ENCODE data around the gene PDE4D. TPM values are rescaled to one million over a fixed set of nuclear protein-coding genes. Genes with fewer than 3 reads are reported as not detected.
A peak's percentile ranks its signal among the peaks of the same experiment; 100 is the strongest.
"Not testable (repeated sequence)": the region's sequence is repeated elsewhere in the genome, so short reads cannot be mapped to it uniquely, and the experiment has no call there.

Gene PDE4D
- total RNA-seq, 1 donor from 2014 or later: 85.8 TPM

DNA sequence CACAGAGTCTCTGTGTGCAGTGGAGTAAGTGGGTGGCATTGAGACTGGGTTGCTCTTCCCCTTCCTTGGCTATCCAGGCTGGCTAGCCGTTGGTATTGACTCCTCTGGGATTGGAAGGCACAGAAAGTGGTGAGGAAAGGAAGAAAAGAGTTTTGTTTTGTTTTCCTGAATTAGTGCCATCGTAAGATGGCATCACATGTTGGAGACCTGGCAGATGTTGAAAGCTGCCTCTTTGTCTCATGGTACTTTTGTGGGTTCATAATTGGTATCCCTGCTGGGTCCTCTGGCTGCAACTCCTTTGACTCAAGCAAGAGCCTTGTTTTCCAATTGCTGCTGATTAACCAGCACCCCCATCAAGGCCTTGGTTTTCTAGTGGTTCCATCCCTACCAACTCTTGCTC, 293.8 kb downstream of the PDE4D start:
- intact Hi-C loops (cut with DNase I): no loop called here
- H3K9me3 ChIP-seq: no peaks in the 10 kb centered on the region
- H3K27me3 ChIP-seq: no peaks in the 10 kb centered on the region
- no peak overlapping the region for H3K4me3 ChIP-seq
- H3K4me1 ChIP-seq: no peaks in the 10 kb centered on the region
- no peak overlapping the region for H3K27ac ChIP-seq
- DNase-seq (no peak), ATAC-seq (no peak)
- TF ChIP-seq, protein P1, sequence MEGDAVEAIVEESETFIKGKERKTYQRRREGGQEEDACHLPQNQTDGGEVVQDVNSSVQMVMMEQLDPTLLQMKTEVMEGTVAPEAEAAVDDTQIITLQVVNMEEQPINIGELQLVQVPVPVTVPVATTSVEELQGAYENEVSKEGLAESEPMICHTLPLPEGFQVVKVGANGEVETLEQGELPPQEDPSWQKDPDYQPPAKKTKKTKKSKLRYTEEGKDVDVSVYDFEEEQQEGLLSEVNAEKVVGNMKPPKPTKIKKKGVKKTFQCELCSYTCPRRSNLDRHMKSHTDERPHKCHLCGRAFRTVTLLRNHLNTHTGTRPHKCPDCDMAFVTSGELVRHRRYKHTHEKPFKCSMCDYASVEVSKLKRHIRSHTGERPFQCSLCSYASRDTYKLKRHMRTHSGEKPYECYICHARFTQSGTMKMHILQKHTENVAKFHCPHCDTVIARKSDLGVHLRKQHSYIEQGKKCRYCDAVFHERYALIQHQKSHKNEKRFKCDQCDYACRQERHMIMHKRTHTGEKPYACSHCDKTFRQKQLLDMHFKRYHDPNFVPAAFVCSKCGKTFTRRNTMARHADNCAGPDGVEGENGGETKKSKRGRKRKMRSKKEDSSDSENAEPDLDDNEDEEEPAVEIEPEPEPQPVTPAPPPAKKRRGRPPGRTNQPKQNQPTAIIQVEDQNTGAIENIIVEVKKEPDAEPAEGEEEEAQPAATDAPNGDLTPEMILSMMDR (IDR thresholded peaks at IDR 0.05): no peak
- H3K36me3 ChIP-seq: no peaks in the 10 kb centered on the region

DNA sequence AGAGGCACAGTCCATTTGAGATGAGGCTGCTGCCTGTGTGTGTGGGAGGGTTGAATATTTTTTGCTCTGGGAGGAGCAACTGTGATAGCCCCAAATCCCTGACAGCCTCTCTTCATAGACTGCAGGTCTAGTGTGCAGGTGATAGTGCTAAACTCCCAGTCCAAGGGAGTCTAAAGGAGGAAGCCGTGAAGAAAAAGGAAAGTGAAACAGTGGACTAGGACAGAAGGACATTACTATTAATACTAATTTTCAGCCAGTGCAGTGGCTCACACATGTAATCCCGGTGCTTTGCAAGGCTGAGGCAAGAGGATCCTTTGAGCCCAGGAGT, 295.0 kb downstream of the PDE4D start:
- TF ChIP-seq, protein P1 (IDR thresholded peaks at IDR 0.05): no peak
- Histone ChIP-seq H3K27me3 (no peaks in the 10 kb centered on the region), H3K4me3 (peak overlapping the region; percentile 25), H3K9me3 (no peaks in the 10 kb centered on the region), H3K27ac (no peak overlapping the region), H3K4me1 (no peaks in the 10 kb centered on the region), H3K36me3 (no peaks in the 10 kb centered on the region)
- DNase-seq (no peak), ATAC-seq (peak; percentile 61)
- intact Hi-C loops (cut with DNase I): no loop called here

DNA sequence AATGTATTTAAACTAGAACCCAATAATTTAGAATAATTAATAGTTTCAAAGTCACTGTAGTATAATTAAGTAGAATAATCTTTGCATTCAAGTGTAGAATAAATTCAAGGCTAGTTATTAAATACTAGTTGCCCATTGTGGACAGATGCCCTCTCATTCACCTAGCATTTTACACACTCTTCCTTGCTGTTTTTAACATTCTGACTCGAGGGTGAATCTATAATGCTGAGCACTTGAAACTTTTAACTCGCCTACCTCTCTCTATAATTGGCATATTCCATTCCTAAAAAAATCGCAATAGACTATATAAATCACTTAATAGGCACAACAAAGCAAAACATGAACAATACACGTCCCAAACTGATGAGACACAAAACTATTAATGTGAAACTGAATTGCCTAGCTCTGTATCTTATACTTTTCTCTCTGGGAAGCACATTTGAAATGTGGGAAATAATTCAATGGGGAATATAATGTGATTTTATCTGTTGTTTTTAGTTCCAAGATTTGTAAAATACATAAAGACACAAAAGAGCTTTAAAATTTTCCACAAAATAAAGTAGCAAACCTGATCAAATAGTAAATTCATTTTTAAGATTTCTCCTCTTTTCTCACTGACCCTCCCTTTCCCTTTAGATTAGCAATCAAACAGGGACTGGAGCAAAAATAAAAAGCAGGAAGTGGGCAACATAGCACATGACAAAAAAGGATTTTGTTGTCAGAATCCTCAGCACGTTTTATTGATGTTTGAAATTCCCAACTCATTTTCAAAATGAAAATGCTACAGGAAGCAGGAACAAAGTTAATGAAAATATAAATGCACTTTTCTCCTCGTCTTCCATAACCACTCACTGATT, 295.6 kb downstream of the PDE4D start:
- H3K27ac ChIP-seq: no peak overlapping the region
- intact Hi-C loops (cut with DNase I): no loop called here
- no peak for ATAC-seq
- H3K36me3 ChIP-seq: no peaks in the 10 kb centered on the region
- no peaks in the 10 kb centered on the region for H3K4me1 ChIP-seq
- H3K9me3 ChIP-seq: no peaks in the 10 kb centered on the region
- no peaks in the 10 kb centered on the region for H3K27me3 ChIP-seq
- peak overlapping the region; percentile 25 for H3K4me3 ChIP-seq
- no peak for DNase-seq
- TF ChIP-seq, protein P1 (IDR thresholded peaks at IDR 0.05): no peak

DNA sequence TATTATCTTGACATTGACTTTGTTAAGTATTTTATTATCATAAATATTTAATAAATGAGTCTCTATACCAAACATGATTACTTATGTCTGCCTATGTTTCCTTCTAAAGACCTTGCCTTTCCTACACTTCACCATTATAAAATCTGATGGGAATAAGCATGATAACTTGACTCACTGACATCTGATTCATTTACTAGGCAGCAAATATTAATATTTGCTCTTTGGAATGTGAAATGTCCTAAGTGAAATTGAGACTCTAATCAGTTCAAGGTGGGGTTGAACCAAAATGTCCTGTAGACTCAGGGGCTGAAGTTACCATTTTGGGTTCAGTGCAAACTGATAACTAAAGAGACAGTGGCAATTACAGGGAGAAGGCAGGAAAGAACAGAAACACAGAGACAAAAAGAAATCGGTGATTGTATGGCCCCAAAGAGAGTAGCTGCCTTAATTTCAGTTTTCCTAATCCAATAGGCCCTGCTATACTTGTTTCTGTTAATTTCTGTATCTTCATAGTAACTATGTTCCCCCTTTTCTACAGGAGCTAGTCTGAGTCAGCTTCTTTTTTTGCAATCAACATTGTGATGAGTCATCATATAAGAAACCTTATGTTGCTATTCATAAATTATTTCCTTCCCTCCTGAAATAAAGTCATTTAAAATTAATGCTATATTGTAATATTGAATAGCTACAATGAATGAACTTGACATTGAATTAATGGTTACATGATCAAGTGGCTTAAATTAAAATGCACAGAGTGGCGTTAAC, 296.8 kb downstream of the PDE4D start:
- TF ChIP-seq, protein P1 (IDR thresholded peaks at IDR 0.05): no peak
- H3K4me1 ChIP-seq: no peaks in the 10 kb centered on the region
- intact Hi-C loops (cut with DNase I): no loop called here
- no peak overlapping the region for H3K4me3 ChIP-seq
- H3K27me3 ChIP-seq: no peaks in the 10 kb centered on the region
- no peak for DNase-seq
- no peak overlapping the region for H3K27ac ChIP-seq
- no peaks in the 10 kb centered on the region for H3K36me3 ChIP-seq
- no peaks in the 10 kb centered on the region for H3K9me3 ChIP-seq
- ATAC-seq: no peak

DNA sequence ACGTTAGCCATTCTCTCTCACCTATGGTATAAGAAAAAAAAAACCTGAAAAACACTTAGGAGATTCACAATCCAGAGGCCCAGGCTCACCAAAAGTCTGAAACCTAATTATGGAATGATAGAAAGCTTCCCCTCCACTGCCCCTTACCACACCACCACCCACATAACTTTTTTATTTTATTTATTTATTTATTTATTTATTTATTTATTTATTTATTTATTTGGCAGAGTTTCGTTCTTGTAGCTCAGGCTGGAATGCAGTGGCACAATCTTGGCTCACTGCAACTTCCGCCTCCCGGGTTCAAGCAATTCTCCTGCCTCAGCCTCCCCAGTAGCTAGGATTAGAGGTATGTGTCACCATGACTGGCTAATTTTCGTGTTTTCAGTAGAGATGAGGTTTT, 299.4 kb downstream of the PDE4D start:
- ATAC-seq; H3K4me3 ChIP-seq; H3K27ac ChIP-seq; H3K4me1 ChIP-seq; H3K9me3 ChIP-seq; H3K36me3 ChIP-seq; DNase-seq; H3K27me3 ChIP-seq; intact Hi-C loops (cut with DNase I): not testable (repeated sequence)

DNA sequence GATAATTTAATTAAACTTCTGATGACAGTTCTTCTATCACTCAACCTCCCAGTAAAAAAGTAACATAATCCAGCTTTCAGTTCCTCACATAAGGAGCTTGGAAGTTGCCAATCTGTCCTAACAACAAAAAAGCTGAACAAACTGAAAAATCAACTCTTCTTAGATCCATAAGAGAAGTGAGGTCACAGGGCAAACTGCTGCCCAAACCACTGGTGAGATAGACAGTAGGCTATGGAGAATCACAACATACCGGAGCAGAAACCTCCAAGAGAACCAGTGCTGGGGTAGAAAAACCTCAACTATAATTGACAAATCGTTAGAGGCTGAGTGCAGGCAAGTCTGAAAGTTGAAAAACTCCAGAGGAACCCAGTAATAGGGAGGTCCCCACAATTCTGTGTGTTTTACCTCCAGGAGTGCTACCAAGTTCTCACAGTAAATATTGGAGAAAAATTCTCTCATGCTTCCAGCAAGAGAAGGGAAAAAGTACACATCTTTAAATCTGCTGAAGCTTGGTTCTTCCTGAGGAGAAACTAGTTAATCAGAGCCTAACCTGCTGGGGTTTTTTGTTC, 300.0 kb downstream of the PDE4D start:
- Histone ChIP-seq H3K9me3 (no peaks in the 10 kb centered on the region), H3K4me1 (peaks cover 1% of the 10 kb centered on the region), H3K4me3 (no peak overlapping the region), H3K36me3 (no peaks in the 10 kb centered on the region), H3K27ac (no peak overlapping the region), H3K27me3 (no peaks in the 10 kb centered on the region)
- intact Hi-C loops (cut with DNase I): no loop called here
- TF ChIP-seq, protein P1 (IDR thresholded peaks at IDR 0.05): no peak
- ATAC-seq (no peak), DNase-seq (no peak)

All from upper lobe of right lung (tissue), 1 donor.